Uterus (tissue), 4 donors: Measurements from ENCODE around the gene KREMEN2. TPM values are rescaled to one million over a fixed set of nuclear protein-coding genes. Genes with fewer than 3 reads are reported as not detected.

Experiments
- DNase-seq, 2 donors: peaks; one replicate each; pipeline ENCODE4 v3.0.0-alpha.2; 2019 to 2020
- H3K27ac ChIP-seq, 2 donors: fragments of 200-600 bp; sonication (generic); 1 replicate in 1 of 2; 2 replicates in 1 of 2; pipeline ENCODE4 v1.5.1; 2016 to 2018
- H3K27me3 ChIP-seq, 2 donors: fragments of 200-600 bp; sonication (generic); one replicate each; pipeline ENCODE4 v1.5.1; 2018 to 2019; ENCODE audit warnings: control low read depth in 1 of 2
- H3K36me3 ChIP-seq, 2 donors: fragments of 200-600 bp; sonication (generic); one replicate each; pipeline ENCODE4 v1.5.1; 2019; ENCODE audit warnings: control low read depth in 1 of 2
- H3K4me1 ChIP-seq, 2 donors: fragments of 200-600 bp; sonication (generic); one replicate each; pipeline ENCODE4 v1.5.1; 2018 to 2019; ENCODE audit warnings: control low read depth in 1 of 2
- H3K4me3 ChIP-seq, 2 donors: fragments of 200-600 bp; sonication (generic); 1 replicate in 1 of 2; 2 replicates in 1 of 2; pipeline ENCODE4 v1.5.1; 2018 to 2019; ENCODE audit warnings: mild to moderate bottlenecking in 1 of 2
- H3K9me3 ChIP-seq, 2 donors: fragments of 200-600 bp; sonication (generic); one replicate each; pipeline ENCODE4 v1.5.1; 2019; ENCODE audit warnings: control low read depth in 1 of 2
- CTCF ChIP-seq, 4 experiments: fragments of 200-600 bp in 2 of 4; fragments of 450-650 bp in 2 of 4; sonication (generic) in 2 of 4; IDR thresholded peaks; one replicate each; pipeline ENCODE4 v1.5.1; 2016 to 2019; ENCODE audit warnings: antibody characterized with exemption in 4 of 4, mild to moderate bottlenecking in 2 of 4, moderate library complexity in 1 of 4
- POLR2A ChIP-seq, 2 donors: fragments of 450-650 bp; IDR thresholded peaks; one replicate each; pipeline ENCODE4 v1.6.1; 2016; ENCODE audit warnings: antibody characterized with exemption in 2 of 2, mild to moderate bottlenecking in 1 of 2, moderate library complexity in 1 of 2
- intact Hi-C: fragments of 100-400 bp; cut with DNase I; formaldehyde crosslinking; loops from one replicate; pipeline ENCODE4 v1.15.1; 2023; ENCODE audit warnings: low total_unique reads
- total RNA-seq, 4 donors: library from RNA; depleted of rRNA in 3 of 4; stranded (reverse); fragments of >200 nt in 3 of 4; gene quantifications; one replicate each; pipeline versions ENCODE4 v1.1.0 to v1.2.4, GENCODE V29; 2014 to 2023
- donor health status: DM: yes; HTN: yes; CAD: no.

KREMEN2 gene
- total RNA-seq, 4 donors from 2014 or later, result 0.41 TPM; not detected in 3

DNA sequence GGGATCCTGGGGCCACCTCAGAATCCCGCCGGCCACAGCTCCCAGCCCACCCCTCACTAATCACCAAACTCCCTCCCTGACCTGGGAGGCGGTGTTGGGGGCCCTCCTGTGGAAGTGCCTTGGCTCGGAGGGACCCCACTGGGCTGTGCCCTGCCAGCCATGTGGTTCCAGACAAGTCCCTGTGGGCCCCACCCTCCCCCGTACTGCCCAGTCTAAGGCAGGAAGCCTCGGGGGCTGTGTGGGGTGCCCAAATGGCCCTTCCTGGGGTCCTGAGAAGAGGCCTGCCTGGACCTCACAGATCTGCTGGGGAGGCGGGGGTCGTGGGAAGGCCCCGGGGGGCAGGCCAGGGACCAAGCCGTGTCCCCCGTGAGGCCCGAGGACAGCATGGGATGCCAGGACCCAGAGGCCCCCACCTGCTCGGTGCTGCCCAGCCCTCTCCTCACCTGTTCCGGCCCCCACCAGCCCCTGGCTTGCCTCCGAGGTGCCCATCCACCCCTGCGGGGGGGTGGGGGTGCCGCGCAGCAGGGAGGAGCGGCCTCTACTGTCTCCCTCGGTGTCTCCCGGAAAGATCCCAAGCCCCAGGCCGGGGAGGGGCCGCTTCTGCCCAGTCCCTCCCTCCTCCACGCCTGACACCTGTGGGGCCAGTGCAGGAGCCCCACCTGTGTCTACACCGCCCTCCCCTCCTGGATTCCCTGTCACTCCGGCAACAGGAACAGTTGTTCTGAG, 9.3 kb upstream of the KREMEN2 start:
- Histone ChIP-seq H3K4me3 (no peak overlapping the region), H3K27ac (no peak overlapping the region), H3K9me3 (no peaks in the 10 kb centered on the region), H3K4me1 (no peaks in the 10 kb centered on the region), H3K27me3 (no peaks in the 10 kb centered on the region), H3K36me3 (no peaks in the 10 kb centered on the region)
- TF ChIP-seq POLR2A (IDR thresholded peaks at IDR 0.05), result no peak
- no peak for TF ChIP-seq CTCF (IDR thresholded peaks at IDR 0.05)
- no peak for DNase-seq
- intact Hi-C loops, result no loop called here

- no peaks in the 10 kb centered on the region for H3K27me3 ChIP-seq
Observed at GRCh38 chr16:2955438-2955778, 8.7 kb upstream of the KREMEN2 start.

GRCh38 chr16:2955779-2956578, 8.1 kb upstream of the KREMEN2 start:
- intact Hi-C loops, result no loop called here
- TF ChIP-seq POLR2A (IDR thresholded peaks at IDR 0.05) (no peak), CTCF (IDR thresholded peaks at IDR 0.05) (no peak)
- H3K27me3 ChIP-seq, result no peaks in the 10 kb centered on the region
- no peaks in the 10 kb centered on the region for H3K36me3 ChIP-seq
- H3K4me1 ChIP-seq, result no peaks in the 10 kb centered on the region
- DNase-seq, result no peak
- no peak overlapping the region for H3K27ac ChIP-seq
- no peaks in the 10 kb centered on the region for H3K9me3 ChIP-seq
- no peak overlapping the region for H3K4me3 ChIP-seq

More at GRCh38 chr16:2955438-2955778, 8.7 kb upstream of the KREMEN2 start:
- no peak for TF ChIP-seq CTCF (IDR thresholded peaks at IDR 0.05)
- no peak for TF ChIP-seq POLR2A (IDR thresholded peaks at IDR 0.05)
- Histone ChIP-seq H3K4me1 (no peaks in the 10 kb centered on the region), H3K9me3 (no peaks in the 10 kb centered on the region), H3K27ac (no peak overlapping the region), H3K36me3 (no peaks in the 10 kb centered on the region), H3K4me3 (no peak overlapping the region)
- intact Hi-C loops, result no loop called here
- DNase-seq, result no peak

DNA sequence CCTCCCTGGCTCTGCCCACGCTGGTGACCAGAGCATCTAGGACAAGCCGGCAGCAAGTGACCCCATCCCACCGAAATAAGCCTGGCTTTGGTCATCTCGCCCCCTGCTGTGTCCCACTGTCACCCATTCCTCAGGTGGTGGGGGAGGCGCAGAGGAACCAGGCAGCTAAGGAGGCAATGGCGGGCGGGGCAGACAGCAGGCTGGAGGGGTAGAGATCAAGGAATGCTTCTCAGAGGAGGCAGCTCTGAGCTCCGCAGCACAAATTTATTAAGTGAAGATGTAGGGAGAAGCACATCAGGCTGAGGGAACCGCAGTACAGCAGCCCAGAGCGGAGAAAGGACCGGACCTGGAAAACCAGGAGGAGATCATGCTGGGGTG, 7.5 kb upstream of the KREMEN2 start:
- Histone ChIP-seq H3K27ac (no peak overlapping the region), H3K4me3 (no peak overlapping the region), H3K36me3 (no peaks in the 10 kb centered on the region), H3K27me3 (peaks cover 0 to 2% of the 10 kb centered on the region in 2 donors), H3K4me1 (no peaks in the 10 kb centered on the region), H3K9me3 (no peaks in the 10 kb centered on the region)
- intact Hi-C loops, result no loop called here
- TF ChIP-seq POLR2A (IDR thresholded peaks at IDR 0.05), result no peak
- no peak for DNase-seq

DNA sequence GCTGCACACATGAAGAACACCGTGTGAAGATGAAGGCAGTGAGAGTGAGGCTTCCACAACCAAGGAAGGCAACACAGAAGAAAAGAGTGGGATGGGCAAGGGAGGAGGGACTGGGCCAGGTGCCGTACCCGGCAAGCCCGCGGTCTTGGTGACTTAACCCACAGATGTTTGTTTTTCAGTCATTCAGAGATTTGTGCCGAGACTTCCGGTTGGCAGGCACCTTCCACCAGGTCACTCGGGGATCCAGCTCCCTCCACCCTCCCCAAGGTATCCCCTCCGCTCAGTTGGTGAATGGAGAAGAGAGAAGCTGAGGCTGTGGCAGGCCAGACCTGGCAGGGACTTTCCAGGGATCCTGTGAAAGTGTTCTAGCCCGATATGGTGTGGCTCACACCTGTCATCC, 4.9 kb upstream of the KREMEN2 start:
- Histone ChIP-seq H3K27me3 (peaks cover 13 to 16% of the 10 kb centered on the region in 2 donors), H3K4me1 (peaks cover 0 to 14% of the 10 kb centered on the region in 2 donors), H3K27ac (no peak overlapping the region), H3K4me3 (no peak overlapping the region), H3K36me3 (no peaks in the 10 kb centered on the region), H3K9me3 (no peaks in the 10 kb centered on the region)
- intact Hi-C loops, result no loop called here
- no peak for DNase-seq
- TF ChIP-seq POLR2A (IDR thresholded peaks at IDR 0.05), result no peak
- no peak for TF ChIP-seq CTCF (IDR thresholded peaks at IDR 0.05)
